NK-92 treated with Interleukin-12 subunit alpha and Interleukin-12 subunit beta, amount 100 ng/mL, for 24 hours (cell line): Measurements from ENCODE around the gene ZBTB32.
"Not testable (repeated sequence)": the region's sequence is repeated elsewhere in the genome, so short reads cannot be mapped to it uniquely, and the experiment has no call there.

ENCODE experiments used
- DNase-seq: peaks from one replicate; lab custom pipeline; 2025; lab: John Stamatoyannopoulos, UW

The ZBTB32 gene, protein sequence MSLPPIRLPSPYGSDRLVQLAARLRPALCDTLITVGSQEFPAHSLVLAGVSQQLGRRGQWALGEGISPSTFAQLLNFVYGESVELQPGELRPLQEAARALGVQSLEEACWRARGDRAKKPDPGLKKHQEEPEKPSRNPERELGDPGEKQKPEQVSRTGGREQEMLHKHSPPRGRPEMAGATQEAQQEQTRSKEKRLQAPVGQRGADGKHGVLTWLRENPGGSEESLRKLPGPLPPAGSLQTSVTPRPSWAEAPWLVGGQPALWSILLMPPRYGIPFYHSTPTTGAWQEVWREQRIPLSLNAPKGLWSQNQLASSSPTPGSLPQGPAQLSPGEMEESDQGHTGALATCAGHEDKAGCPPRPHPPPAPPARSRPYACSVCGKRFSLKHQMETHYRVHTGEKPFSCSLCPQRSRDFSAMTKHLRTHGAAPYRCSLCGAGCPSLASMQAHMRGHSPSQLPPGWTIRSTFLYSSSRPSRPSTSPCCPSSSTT

DNA sequence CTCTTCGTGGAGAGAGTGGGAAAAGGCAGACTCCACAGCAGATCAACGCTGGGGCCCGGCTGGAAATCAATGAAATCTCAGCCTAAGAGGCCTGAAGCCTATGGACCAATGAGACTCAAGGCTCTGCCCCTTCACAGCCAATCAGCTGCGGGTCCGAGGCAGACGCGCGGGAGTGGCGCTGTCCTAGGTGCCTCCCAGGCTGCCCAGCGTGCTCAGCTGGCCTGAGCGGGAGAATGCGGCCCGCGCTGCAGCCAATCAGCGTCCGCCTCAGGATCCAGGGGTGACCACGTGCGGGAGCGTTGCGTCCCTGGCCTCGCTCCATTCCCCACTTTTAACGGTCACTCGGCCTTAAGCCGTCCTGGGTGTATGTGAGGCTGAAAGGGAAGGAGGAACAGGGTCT, at the start of gene ZBTB32:
Gene ZBTB32 (plus strand): TSS at position 341 of the 400 bp plus-strand sequence. CDS start 10,069 bp downstream, outside the sequence.
- no peak for DNase-seq

DNA sequence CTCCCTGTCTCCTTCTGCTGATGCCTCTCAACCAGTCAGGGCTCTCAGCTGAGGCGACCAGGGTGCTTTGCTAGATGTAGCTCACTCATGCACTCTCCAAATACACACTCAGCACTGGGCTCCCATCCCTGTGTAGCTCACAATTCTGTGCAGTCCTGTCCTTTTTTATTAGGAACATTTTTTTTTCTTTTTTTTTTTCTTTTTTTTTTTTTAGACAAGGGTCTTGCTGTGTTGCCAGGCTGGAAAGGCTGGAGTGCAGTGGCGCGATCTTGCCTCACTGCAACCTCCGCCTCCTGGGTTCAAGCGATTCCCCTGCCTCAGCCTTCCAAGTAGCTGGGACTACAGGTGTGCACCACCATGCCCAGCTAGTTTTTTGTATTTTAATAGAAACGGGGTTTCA, 49.5 kb upstream of the ZBTB32 start:
- not testable (repeated sequence) for DNase-seq

DNA sequence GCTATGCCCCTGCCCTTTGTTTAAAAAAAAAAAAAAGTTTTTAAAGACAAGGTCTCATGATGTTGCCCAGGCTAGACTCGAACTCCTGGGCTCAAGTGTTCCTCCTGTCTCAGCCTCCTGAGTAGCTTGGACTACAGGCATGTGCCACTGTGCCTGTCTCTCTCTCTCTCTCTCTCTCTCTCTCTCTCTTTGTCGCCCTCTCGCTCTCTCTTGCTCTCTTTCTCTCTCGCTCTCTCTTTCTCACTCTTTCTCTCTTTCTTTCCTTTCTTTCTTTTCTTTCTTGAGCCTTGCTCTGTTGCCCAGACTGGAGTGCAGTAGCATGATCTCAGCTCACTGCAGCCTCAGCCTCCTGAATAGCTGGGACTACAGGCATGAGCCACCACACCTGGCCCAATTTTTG, 48.8 kb upstream of the ZBTB32 start:
- DNase-seq = no peak

DNA sequence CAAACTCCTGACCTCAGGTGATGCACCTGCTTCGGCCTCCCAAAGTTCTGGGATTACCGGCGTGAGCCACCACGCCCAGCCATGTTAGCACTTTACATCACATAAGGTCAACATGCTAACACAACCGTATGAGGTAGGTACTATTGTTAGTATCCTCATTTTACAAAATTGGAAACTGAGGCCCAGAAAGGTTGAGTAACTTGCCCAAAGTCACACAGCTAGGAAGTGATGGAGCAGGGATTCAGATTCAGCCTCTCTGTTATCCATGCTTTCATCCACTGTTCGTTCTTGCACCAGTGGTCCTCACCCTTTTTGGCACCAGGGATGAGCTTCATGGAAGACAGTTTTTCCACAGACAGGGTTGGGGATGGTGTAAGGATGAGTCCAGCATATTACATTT, 47.7 kb upstream of the ZBTB32 start:
- no peak for DNase-seq

DNA sequence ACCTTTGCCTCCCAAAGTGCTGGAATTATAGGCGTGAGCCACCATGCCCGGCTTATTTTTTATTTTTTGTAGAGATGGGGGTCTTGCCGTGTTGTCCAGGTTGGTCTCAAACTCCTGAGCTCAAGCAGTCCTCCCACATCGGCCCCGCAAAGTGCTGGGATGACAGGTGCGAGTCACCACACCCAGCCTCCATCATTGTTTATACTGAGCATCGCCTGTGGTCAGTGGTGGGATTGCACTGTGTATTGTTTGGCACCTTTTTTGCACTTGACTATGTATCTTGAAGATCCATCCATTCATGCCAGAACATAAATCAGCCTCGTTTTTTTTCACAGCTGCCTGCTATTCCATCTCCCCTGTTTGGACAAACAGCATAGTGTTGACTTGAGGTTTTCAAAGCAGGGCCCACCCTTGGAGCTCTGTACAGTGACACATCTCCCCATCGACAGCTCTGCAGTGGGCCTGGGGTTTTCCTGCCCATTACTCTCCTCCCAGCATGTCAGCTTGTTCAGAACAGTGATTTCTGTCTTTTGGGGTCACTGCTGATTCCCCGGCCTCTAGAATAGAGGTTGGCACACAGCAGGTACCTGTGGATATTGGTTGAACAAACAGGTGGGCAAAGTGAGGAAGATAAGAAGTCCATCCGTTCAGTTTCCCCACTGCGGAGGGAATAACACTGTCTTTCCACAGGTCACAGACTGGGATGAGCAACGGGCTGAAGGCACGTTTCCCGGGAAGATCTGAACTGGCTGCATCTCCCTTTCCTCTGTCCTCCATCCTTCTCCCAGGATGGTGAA, 46.3 kb upstream of the ZBTB32 start:
- DNase-seq = no peak

DNA sequence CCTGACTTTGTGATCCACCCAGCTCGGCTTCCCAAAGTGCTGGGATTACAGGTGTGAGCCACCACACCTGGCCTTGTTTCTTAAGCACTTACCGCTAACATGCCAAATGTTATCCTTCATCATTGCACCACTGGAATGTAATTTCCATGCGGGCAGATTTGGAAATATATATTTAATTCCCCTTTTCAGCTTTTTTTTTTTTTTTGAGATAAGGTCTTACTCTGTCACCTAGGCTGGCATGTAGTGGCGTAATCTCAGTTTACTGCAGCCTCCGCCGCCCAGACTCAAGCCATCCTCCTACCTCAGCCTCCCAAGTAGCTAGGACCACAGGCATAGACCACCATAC, 42.4 kb upstream of the ZBTB32 start:
- DNase-seq = no peak

DNA sequence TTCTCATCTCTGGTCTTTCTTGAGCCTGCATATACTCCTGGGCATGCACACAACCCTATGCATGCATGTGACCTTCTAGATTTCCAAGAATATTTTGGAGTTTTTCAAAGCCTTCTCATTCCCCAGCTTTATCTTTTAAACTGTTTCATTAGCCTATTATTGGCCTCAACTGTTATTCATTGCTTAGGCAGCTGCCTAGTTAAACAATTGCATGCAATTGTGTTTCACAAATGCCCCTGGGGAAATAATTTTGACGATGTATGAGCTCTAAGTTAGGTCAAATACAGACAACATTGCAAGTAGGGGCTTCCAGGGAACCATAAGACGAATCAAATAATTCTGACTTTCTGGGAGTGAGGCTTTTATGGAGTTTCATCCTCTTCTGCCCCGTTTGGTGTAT, 40.4 kb upstream of the ZBTB32 start:
- DNase-seq = no peak

DNA sequence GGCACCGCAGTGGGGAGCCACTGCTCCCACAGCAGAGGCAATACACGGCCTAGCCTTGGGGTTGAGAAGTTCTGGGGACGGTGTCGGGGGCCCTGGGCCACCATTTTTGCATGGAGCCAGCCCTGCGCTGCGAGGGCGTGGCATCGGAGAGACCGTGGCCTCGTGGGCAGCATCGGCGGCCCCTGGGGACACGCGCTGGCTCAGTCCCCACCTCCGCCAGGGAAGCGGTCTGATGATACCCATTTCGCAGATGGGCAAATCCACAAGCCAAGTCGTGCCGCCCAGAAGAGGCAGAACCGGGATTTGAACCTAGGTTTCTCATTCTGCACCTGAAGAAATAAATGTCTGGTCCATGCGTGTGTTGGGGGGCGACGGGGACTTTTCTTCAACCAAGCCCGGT, 39.2 kb upstream of the ZBTB32 start:
- DNase-seq = no peak

DNA sequence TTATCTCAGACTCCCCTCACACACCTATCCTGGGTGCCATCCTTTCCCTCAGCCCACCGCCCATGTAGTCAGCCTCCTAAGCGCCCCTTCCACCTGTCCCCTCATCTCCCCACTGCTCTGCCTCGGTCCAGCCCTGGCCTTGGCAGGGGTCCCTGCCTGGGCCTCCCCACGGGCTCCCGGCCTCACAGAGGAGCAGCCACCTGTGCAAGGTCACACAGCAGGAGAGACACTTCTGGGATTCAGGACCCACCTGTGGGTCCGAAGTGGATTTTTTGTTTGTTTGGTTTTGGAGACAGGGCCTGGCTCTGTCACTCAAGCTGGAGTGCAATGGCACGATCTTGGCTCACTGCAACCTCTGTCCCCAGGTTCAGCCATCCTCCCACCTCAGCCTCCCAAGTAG, 38.8 kb upstream of the ZBTB32 start:
- DNase-seq = no peak

DNA sequence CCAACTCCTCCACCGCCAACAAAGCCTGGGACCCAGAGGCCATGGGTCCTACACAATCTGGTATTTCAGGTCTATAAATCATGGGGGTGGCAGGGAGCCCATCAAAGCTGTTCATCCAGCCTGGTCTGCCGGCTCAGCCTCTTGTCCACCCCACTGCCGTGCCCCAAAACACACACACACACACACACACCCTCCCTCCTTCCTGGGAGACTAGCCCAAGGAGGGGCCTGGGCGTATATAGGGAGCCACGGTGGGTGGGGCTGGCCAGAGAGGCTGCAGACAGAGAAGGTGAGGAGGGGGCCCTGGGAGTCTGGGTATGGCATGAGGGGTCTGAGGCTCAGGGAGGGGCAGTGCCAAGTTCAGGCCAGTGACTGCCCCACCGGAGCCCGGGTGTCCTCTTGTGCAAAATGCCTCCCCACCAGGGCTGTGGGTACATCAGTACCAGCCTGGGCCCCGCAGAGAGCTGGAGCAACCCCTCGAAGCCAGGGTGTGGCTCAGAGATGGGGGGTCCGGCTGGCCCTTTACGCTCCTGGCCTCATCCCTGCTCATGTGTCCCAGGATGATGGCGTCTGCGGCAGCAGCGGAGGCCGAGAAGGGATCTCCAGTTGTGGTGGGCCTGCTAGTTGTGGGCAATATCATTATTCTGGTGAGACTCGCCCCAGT, 38.0 kb upstream of the ZBTB32 start, which contains the start of gene UPK1A:
Gene UPK1A (plus strand): TSS at position 267 of the 663 bp plus-strand sequence. CDS start 296 bp downstream, at position 563.
- no peak for DNase-seq

DNA sequence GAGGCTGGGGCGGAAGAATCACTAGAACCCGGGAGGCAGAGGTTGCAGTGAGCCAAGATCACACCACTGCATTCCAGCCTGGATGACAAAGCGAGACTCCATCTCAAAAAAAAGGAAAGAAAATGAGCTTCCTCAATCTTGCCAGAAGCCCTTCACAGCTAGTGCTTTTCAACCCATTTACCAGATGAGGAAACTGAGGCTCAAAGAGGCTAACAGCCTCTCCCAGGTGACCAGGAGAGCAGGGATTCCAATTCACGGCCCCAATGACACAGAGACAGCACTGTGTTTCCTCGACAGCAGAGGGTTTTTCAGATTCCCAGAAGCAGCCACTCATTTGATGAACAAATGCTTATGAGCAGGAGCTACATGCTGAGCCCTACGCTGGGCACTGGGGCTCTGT, 34.8 kb upstream of the ZBTB32 start:
- DNase-seq = no peak

DNA sequence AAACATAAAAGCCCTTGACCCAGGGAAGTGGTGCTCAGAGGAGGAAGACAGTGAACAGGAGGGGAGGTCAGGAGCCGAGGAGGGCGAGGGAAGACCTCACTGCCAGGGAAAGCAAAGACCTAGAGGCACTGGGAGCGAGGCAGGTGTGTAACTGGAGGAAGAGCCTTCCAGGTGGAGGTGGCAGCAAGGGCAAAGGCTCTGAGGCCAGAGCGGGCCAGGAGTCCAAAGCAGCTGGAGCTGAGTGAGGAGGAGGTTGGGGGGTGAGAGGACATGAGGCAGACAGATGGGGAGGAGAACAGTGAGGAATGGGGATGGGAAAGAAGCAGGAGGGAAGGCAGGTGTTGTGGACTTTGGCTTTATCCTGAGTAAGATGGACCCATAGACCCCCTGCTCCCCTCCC, 34.4 kb upstream of the ZBTB32 start:
- no peak for DNase-seq

DNA sequence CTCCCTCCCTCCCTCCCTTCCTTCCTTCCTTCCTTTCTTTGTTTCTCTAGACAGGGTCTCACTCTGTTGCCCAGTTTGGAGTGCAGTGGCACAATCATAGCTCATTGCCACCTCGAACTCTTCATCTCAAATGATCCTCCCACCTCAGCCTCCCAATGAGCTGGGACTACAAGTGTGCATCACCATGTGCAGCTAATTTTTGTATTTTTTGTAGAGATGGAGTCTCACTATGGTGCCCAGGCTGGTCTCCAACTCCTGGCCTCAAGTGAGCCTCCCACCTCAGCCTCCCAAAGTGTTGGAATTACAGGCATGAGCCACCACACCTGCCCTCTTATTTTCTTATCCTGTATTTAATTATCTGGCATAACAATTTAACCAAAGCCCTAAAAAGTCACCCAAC, 33.7 kb upstream of the ZBTB32 start:
- DNase-seq = no peak

DNA sequence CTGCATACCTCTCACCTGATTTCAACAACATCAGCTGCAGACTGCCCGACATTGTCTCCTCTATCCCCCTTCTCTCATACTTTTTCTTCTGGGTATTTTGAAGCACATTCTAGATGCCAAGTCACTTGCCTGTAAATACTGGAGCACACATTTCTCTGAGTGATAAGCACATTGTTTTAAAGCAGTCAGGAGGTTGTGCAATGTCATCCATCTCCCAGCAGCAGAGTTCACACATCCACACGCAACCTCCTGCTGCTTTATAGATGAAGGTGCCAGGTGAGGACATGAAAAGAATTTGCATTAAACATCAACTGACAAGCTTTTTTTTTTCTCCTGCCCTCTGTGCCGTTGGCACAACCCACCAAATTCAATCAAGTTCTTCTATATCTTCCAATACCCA, 32.5 kb upstream of the ZBTB32 start:
- no peak for DNase-seq

DNA sequence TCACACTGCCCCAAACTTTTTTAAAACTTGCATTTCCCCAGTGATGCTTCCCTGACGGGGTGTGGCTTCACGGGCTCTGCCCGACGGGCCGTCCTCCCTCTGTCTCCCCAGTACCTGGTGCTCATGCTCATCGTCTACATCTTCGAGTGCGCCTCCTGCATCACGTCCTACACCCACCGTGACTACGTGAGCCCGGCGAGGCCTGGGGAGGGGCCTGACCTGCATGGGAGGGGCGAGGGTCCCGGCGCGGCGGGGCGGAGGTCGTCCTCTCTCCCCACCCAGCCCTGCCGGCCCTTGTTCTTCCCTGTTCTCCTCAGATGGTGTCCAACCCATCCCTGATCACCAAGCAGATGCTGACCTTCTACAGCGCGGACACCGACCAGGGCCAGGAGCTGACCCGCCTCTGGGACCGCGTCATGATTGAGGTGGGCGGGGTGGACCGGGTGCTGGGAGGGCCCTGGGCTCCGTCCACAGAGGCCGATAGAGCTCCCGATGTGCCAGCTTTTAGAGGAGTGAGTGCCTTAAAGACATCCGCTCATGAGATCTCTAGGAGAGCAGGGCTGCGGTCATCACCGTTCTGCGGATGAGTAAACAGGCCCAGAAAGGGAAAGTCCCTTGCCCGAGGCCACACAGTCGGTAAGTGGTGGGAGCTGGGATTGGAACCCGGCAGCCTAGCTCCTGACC, 31.1 kb upstream of the ZBTB32 start:
- DNase-seq = no peak

DNA sequence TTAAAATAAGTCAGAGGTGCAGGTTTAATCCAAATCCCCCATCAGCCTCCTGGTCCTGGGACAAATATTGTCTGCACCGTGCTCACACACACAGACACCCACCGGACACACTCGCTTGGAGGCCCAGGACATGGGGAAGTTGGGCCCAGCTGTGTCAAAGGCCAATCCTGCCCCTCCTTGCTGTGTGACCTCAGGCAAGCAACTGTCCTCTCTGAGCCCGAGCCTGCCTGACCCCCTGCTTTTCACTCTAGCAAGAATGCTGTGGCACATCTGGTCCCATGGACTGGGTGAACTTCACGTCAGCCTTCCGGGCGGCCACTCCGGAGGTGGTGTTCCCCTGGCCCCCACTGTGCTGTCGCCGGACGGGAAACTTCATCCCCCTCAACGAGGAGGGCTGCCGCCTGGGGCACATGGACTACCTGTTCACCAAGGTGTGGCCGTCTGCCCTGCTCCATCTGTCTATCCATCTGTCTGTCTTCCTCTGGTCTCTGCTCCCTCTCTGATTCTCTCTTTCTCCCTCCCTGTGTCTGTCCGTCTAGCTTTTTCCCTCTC, 28.7 kb upstream of the ZBTB32 start:
- no peak for DNase-seq

DNA sequence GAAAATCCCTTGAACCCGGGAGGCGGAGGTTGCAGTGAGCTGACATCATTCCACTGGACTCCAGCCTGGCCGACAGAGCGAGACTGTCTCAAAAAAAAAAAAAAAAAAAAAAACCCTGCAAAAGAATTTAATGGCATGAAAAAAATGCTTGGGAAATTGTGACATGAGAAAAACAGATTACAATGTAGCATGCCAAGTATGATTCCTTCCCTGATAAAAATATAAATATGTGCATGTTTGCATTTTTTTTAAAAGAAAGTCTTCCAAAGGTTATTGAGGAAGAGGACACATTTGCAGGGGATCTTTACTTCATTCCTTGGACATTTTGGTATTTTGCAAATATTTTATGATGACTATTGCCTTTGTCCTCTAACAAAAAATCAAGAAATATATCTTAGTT, 14.5 kb upstream of the ZBTB32 start:
- no peak for DNase-seq

DNA sequence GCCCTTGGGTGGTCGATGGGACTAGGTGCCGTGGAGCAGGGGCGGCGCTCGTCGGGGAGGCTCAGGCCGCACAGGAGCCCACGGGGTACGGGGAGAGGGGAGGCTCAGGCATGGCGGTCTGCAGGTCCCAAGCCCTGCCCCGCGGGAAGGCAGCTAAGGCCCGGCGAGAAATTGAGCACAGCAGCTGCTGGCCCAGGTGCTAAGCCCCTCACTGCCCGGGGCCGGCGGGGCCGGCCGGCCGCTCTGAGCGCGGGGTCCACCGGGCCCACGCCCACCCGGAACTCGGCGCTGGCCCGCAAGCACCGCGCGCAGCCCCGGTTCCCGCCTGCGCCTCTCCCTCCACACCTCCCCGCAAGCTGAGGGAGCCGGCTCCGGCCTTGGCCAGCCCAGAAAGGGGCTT, 13.3 kb upstream of the ZBTB32 start:
- not testable (repeated sequence) for DNase-seq

DNA sequence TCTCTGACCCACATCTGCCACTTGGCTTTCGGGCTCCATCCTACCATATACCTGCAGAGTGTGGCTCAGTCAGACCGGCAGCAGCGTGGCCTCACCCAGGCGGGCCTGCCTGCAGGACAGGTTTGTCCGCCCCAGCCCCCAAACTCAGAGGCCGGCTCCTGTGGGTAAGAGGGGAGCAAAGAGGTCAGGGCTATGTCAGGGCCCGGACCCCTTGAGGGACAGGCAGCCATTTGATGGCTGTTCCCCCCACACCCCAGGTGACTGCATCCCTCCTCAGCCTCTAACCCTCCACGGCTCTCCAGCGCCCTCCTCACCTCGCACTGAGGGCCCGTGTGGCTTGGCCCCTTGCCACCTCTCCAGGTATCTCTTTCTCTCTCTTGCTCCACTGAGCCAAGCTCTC, 12.3 kb upstream of the ZBTB32 start:
- DNase-seq = no peak

DNA sequence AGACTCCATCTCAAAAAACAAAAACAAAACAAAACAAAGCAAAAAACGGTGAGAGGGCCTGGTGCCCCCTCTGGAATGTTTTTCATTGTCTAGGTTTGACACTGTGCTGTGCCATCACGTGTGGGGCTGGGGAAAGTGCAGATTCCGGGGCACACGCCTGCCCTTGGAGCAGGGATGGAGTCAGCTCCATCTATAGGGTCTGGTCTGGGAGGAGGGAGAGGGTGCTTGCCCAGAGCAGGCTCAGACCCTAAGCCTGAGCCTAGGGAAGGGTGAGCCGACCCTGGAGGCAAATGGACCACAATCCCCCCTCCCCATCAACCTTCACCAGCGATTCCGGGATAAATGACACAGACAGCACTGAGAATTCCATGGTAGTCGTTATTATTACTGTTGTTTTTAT, 10.9 kb upstream of the ZBTB32 start:
- no peak for DNase-seq

DNA sequence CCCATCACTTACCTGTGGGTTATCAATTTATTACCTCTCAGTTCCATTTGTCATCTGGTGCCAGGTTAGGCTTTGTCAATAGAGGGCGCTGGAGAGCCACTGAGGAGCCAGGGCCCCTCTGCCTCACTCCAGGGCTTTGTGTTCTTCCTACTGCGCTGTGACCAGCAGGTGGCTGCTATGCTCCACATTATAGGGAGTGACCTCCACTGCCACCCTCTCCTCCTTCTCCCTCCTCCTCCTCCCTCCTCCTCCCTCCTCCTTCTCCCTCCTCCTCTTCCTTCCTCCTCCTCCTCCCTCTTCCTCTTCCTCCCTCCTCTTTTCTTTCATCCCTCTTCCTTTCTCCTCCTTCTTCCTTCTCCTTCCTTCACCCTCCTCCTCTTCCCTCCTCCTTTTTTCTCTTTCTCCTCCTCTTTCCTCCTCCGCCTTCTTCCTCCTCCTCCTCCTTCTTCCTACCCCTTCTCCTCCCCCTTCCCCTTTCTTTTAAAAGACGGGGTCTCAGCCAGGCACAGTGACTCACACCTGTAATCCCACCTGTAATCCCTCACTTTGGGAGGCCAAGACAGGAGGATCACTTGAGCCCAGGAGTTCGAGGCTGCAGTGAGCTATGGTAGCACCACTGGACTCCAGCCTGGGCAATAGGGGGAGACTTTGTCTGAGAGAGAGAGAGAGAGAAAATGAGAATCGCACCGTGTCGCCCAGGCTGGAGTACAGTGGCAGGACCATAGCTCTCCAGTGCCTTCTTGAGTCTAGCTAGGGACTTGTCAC, 10.3 kb upstream of the ZBTB32 start:
- peak; percentile 82 for DNase-seq
